C4-2B (cell line): Measurements from ENCODE around the gene PPBP.

Experiments used
- CTCF ChIP-seq: fragments of 450-650 bp; conservative IDR thresholded peaks from 2 replicates; pipeline ENCODE4 v1.5.1; 2017; ENCODE audit warnings: mild to moderate bottlenecking
- ZFX ChIP-seq: fragments of 450-650 bp; IDR thresholded peaks from 2 replicates; pipeline ENCODE4 v1.6.1; 2017

GRCh38 chr4:73944061-73944875, 43.7 kb downstream of the PPBP start:
- TF ChIP-seq CTCF (no peak), ZFX (no peak)
